Islet of Langerhans (tissue), 1 donor: ENCODE results near the gene JAK1.
"Not testable (repeated sequence)": the region's sequence is repeated elsewhere in the genome, so short reads cannot be mapped to it uniquely, and the experiment has no call there.

Source experiments
- FAIRE-seq: peaks from one replicate; lab custom pipeline; 2011; peaks lifted over from hg19 to GRCh38; lab: Jason Lieb, UNC

The JAK1 gene

DNA sequence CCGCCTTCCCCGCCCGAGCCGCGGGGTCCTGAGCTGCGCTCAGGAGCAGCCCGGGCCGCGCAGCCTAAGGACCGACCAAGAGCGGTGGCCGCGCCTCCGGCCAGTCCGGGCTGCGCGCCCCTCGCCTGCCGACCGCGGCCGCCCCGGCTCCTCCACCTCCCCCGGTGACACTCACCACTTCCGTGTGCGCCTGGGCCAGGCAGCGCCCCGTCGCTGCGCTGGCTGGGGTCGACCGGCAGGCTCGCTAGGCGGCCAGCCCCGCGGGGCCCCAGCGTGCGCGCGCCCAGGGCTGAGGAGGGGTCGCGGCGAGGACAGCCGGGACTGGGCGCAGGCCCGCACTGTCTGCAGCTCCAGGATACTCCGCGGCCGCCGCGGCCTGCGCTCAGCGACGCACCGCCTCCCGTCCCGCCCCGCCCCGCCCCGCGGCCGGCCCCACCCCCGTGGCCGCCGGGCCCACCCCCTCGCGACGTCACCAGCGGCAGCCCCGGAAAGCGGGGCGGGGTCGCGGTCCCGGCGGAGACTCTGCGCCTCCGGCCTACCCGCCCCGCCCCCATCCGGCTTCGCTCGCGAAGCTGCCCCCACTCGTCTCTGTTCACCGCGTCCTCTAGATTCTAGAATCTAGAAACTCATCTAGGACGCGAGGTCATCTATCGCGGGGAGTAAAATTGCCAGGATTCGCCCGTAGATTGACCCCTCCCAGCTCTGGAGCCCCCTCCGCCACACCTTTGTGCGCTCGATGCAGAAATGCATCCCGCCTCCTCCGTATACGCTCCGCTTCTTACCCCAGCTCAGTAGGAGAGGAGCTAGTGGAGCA lies at the start of gene JAK1:
Gene JAK1, minus strand, starts transcription at position 392 of the 814 bp plus-strand sequence. CDS start 80,285 bp downstream, outside the sequence.
- FAIRE-seq: no peak

DNA sequence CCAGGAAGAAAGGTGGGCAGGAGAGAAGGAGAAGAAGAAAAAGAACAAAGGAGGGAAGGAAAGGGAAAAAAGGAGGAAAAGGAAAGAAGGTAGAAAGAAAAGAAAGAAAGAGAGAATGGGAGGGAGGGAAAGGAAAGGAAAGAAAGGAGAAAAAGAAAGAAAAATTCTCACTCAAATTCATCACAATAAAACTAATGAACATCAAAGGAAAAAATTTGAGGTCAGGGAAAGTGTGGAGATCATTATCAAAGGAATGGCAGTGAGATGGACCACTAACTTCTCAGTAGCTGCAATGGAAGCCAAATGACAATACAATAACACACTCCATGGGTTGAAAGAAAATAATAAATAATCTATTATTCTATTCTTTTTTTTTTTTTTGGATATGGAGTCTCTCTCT lies 48.0 kb upstream of the JAK1 start:
- no peak for FAIRE-seq

DNA sequence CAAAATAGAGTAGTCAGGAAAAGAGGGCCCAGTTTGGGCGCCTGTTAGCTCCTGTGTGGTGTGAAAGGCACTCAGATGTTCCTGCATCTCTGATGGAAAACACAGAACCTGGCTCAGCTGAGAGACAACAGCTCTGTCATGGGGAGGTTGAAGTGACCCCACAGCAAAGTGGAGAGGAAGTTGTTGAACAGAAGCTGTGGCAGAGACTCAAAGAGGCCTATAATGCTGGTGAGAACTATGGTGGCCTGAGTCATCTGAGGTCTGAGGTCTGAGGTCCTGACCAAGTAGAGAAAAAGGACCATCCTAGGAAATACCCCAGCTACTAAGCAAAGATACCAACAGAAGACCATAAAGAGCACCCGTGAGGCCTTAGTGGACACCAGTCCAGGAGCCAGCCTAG lies 45.6 kb upstream of the JAK1 start:
- FAIRE-seq: no peak

DNA sequence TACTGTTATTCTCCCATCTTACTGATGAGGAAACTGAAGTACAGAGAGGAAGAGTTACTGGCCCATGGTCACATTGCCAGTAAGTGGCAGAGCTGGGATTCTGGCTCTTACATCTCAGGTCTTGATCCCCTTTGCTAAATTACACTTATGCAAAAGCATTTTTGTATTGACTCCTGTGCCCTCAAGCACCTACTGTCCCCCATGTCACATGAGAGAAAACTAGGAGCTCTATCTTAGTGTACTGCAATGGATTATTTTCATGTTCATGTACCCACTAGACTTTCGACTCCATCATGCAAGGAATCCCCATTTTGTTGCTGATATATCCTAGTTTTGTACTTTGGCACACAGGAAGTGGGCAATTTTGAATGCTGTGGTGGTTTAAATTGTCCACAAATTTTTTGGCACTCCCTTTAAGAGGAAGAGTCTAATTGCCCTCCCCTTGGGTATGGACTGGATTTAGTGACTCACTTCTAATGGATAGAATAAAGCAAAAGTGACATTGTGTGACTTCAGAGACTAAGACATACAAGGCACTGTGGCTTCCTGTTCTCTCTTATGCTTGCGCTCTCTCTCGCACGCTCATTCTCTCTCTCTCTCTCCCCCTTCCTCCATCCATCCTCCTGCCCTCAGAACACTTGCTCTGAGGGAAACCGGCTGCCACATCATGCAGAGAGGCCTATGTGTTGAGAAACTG lies 43.5 kb upstream of the JAK1 start:
- no peak for FAIRE-seq

DNA sequence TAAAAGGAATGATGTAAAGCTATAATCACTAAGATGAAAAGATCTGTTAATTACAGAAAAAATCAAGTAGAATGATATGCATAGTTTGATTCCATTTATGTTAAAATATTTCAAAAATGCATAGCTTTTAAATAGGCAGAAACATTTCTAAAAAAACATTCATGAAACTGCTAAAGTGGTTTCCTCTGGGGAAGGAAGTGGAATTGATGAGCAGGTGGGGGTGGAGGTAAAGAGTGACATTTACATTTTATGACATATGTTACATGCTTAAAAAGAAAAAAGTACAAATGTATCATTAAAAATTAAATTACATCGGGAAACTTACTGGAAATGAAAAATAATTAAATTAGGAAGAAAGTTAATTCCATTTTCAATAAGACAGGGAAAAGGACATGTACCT lies 42.8 kb upstream of the JAK1 start:
- no peak for FAIRE-seq

DNA sequence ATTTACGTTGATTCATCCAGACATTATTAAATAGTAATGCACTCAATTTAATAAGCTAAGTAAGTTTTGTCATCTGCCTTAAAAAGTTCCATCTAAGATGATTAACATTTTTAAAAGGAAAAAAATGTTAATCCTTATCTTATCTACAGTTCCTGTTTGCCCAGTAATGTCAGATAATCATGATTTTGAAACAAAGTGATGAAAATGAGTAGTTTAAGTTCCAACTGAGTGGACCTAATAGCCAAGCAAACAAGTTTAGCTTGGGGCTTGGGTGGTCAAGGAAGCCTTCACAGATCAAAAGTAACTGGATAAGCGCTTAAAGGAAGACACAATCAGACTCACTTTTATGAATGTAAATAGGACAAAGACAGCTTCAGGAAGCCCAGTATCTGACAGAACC lies 40.5 kb upstream of the JAK1 start:
- no peak for FAIRE-seq

DNA sequence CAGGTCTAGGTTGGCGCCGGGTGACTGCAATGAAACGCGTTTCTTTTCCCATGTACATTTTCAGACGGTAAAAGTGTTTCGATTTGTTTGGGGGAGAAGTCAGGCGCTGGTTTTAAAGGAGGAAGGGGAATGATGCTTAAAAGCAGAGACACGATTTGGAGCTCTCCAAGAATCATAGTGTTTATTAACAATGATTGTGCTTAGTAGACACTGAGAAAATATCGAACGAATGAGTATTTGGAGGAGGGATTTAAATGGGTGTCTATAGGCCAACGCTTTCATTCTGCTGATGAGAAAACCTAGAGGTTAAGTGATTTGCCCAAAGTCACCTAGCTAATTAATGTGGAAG lies 36.9 kb upstream of the JAK1 start:
- no peak for FAIRE-seq

DNA sequence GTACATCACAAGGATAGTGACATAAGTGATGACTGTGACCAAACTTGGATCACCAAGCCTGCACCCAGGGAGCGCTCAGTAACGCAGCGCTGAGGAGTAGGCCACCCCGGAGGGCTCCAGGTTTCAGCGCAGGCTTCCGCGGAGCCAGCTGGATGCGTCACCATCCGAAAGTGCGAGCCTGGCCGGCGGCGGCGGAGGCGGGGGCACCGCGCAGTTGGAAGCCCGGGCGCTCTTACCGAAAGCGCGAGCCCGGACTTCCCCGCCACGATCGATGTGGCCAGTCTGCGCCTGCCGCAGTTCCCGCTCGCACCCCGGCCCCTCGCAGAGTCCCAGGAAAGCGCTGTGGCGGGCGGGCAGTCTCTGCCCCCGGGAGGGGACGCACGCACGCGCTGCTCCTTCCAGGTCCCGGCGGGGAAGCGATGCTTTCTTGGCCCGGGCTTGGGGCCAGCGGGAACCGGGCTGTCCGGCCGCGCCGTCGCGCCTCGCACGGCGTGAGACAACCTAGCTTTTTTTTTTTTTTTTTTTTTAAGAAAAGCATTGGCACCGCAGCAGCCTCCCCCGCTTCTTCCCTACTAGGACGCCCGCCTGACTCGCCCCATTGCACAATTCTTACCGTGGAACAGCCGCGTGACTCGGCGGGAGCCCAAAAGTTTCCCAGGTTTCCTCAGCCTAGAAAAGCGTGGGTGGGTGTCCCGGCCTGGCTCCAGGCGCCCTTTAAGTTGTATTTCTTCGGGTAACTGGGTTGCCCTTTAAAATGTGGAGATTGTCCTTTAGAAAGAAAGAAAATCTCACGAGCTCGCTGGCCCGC lies 36.4 kb upstream of the JAK1 start:
- FAIRE-seq: no peak

DNA sequence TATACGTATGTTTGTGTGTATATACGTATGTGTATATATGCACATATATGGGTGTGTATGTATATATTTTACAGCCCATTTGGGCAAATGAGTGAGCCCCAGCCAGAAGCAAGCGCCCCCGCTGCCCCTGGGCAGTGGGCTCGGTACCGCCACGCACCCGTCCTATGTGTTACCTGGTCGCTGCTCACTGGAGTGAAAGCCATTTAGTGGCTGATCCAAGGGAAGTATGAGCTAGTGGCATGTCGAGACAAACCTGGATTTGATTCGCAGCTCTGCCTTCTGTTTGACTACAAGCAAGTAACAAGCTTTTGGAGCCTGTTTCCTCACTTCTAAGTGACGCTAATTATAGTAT lies 35.8 kb upstream of the JAK1 start:
- FAIRE-seq: no peak

DNA sequence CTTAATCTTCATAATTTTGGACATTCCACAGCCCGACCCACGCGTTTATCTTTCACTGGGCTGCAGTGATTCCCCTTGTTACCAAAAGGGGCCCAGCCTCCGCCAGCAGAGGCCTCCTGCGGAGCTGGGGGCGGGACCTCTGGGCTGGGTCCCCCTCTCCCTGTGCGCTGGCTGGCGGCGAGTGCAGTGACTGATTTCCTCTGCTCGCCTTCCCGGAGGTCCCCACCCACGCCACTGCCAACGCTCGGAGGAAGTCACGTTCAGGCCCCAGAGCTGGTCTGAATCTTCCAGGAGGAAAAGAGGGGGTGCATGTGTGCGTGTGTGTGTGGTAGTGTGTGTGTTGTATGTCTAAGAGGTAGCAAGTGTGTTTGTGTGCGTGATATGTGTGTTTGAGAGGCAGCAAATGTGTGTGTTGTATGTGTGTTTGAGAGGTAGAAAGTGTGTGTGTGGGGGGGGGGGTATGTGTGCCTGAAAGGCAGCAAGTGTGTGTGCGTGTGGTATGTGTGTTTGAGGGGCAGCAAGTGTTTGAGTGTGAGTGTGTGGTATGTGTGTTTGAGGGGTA lies 35.0 kb upstream of the JAK1 start:
- FAIRE-seq: no peak

DNA sequence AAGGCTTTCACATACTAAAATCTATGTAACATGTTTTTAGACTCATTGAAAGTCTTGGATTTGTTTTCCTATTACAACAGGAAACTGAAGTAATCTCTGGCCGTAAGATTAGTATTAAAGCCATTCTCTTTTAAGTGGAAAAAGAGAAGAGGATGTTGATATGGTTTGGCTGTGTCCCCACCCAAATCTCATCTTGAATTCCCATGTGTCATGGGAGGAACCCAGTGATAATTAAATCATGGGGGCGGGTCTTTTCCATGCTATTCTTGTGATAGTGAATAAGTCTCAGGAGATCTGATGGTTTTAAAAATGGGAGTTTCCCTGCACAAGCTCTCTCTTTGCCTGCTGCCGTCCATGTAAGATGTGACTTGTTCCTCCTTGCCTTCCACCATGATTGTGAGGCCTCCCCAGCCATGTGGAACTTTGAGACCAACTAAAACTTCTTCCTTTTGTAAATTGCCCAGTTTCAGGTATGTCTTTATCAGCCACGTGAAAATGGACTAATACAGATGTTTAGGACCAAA lies 32.1 kb upstream of the JAK1 start:
- FAIRE-seq: not testable (repeated sequence)

DNA sequence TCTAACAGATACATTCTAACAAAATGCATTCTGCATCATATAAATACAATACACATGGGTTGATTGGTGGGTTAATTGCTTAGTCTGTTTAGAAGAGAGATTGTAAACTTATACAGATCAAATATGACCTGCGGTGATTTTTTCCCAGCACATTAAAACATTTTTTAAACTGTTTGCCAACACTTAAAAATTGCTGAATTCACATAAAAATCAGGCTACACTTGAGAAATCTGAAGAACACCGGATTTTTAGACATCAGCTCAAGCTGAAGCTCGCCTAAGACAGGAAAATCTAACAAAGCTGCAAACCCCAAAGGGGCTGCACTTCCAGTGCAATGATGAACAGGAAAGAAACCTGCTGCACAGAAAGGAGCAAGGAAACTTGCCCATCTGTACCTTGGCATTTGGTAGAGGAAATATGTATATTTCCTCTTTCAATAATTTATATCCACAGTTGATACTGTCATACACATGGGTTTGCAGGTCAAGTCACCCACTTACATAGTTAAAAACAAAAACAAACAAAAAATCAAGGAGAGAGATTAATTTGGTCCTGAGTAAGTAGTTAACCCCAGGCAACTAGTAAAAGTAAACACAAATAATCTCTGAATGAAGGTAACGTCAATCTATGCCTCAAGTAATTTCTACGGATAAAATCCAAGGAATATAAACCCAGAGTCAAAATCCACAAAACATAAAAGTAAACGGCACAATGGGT lies 30.4 kb upstream of the JAK1 start:
- peak; percentile 33 for FAIRE-seq

DNA sequence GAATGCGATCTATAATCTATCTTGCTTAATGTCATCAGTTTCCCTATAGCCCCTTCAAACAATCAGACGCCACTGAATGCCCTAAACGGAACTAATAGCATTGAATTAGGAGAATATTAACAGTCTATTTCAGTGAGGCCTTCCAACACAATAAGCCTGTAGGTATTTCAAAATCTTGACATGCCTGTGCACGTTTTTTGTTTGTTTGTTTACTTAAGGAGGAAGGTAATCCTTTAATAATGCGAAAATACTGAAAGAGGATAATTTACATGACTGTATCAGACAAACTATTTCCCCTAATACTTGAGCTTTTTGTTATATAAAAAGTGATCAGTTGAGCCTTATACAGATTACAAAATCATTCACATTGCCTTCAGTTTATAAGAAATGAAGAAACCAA lies 29.0 kb upstream of the JAK1 start:
- FAIRE-seq: no peak

DNA sequence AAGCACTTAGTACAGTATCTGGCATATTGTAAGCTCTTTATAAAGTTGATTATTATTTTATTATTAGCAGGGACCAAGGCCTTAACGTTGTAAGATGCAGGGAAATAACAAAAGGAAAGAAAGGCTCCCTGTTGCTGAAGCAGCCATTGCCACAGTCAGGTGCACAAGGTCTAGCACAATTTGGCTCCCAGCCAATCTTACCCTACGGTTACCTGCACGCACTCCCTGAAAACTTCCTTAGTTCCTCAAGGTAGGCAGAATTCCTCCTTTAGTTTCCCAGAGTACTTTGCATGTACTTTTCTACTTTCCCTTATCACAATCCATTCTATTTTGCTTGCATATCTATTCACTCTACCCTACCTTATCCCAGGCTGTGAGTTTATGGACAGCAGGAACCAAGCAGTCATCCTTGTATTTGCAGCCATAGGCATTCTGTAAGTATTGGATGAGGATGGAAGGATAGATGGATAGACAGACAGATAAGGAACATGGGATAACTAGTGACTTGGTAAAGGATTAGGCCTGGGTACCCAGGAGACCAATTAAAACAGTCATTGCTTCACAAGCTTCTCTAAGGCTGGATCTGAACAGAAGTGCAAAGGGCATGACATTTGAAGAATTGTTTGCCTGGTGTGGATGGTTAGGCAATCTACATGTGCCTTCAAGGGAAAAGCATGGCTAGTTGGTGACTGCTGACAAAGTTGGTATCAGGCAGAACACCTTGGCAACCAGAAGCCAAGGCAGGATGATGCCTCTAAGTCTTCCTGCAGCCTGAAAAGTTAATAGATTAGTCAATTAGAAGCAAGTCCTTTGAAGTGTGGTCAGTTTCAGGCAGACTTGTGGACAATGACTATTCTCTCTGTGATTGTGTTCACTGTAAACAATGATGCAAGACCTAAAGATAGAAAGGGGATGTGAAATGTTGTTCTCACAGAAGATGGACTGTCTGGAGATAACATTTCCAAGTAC lies 20.8 kb upstream of the JAK1 start:
- no peak for FAIRE-seq

DNA sequence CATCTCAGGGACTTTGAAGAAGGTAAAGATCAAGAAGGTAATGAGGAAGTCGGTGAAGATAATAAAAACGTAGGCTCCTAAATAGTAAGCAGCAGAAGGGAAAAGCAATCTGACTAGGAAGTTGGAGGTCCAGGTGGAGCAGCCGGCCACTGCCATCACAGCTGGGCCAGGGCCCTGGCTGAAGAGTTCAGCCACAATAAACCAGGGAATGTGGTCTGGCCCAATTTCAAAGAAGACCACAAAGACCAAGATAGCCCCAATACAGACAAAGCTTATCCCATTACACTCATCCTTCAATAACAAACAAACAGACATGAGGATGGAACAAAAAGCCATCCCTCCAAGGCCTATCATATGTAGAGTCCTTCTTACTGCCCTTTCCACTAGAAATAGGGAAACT lies 18.4 kb upstream of the JAK1 start:
- no peak for FAIRE-seq

DNA sequence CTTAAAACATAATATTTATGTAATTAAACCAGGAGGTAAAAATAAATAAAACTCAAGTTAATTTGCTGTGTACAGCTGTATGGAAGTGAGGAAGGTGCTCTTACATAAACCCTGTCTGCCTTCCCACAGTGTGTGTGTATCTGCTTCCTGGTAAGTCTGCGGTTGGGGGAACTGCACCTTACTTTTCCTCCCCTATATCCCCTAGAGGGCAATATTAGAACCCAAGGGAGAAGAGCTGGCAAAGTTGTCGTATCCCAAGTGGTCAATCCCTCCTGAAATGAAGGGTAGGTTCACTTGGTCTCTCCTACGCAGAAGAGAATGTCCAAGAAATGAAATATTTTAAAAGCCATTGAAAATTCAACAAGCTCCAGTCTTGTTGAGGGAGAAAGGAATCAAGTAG lies 17.8 kb upstream of the JAK1 start:
- no peak for FAIRE-seq

DNA sequence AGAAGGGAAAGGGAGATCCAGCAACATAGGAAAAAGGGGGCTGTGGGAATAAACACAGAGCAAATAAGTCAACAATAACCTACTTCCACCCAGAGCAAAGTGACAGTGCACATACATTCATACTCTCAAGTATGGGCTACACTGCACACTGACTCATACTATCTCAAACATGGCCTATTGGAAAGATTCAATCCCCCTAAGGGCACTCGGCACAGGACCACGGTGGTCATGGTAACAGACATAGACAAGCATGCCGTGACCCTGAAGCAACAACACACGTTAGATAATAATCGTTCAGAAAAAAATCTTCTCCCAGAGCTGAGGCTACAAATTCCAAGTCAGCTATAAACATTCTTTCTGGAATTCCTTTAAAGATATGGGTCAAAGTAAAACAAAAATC lies 16.8 kb upstream of the JAK1 start:
- no peak for FAIRE-seq

DNA sequence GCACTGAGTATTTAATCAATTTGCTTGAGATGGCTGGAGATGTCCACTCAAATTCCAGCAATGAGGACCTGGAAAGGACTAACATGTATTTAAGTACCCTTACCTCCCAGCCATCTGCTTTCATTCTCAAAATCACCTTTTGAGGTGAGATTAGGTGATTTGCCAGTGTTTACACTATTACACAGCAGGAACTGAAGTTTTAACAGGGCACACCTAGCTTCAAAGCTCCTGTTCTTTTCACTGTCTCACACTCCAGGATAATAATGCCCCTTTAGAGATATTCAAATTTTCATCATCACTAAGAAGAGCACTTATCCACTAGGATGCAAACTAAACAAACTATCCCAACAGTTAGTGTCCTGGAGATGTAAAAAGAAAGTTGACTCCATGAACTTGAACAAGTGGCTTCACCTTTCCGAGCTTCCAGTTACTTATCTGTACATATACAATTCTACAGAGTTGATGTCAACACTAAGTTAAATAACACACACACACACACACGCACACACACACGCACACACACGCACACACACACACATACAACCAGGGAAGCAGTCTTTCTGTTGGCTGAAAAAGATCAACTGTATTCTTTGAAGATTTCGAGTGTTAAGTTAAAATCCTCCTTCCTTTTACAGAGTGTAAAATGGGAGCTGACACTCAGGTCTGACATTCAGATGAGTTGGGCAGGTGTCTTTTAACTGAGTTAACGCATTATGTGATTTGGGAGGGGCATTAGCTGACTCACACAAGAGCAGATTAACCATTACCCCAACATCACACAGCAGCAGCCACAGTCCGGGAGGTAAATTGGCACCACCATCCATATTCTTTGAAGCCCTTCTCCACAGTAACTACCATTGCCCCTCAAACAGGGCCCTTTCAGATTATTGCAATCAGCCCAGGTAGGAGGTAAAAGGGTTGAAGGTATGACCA lies 15.5 kb upstream of the JAK1 start:
- no peak for FAIRE-seq

DNA sequence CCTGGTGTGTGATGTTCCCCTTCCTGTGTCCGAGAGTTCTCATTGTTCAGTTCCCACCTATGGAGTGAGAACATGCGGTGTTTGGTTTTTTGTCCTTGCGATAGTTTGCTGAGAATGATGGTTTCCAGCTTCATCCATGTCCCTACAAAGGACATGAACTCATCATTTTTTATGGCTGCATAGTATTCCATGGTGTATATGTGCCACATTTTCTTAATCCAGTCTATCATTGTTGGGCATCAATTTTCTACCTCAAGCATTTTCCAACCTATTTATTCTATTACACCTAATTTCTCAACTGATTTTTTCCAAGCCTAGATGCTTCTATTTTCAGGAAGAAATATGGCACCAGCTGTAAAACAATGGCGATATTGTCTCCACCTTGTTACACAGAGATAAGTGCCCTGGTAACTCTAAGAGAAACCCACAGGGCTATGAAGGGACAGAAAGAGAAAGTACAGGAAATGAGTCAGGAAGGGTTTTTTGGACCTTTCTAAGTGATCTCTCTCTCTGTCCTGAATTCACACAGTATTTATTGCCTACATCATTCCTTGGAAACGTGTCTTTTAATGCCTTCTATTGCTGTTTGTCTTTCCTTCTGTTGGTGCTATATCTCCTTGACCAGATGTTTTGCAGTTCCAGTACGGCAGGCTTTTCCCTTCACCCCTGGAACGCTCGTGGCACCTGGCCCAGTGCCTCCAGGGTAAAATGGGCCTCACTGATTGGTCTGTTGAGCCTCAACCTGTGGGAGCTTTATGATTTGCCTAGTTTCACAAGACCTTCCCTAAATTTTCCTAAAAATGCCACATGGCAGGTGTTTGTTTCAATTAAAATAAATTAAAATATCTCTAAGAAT lies 14.6 kb upstream of the JAK1 start:
- FAIRE-seq: no peak
